Epidermal melanocyte (primary cell): ENCODE measurements around the gene OR10A4.
"Not testable (repeated sequence)": the region's sequence is repeated elsewhere in the genome, so short reads cannot be mapped to it uniquely, and the experiment has no call there.

Source experiments
- DNase-seq: peaks from one replicate; pipeline ENCODE4 v3.0.0; 2011; ENCODE audit warnings: low spot score; ENCODE audit not compliant: insufficient read length

OR10A4 gene

DNA sequence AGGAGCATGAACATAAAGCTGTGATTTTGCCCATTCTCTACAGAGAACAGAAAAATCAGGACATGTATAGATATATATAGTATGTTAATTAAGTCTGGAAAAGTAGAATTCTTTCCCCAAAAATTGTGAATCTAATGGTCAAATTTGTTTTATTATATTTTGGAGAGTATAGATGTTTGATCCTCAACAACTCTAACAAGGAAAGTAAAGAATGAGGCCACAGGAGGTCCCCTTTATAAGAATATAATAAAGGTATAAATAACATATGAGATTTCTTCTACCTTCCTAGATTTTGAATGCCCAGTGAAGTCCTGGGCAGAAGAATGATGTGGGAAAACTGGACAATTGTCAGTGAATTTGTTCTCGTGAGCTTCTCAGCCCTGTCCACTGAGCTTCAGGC, at the start of gene OR10A4:
Gene OR10A4, plus strand, starts transcription at position 301 of the 400 bp plus-strand sequence. Its CDS starts 23 bp downstream, at position 324.
- DNase-seq: no peak

- no peak for DNase-seq
Observed at GRCh38 chr11:6828103-6828502, 48.3 kb upstream of the OR10A4 start.

GRCh38 chr11:6833356-6833755, 43.1 kb upstream of the OR10A4 start:
- no peak for DNase-seq

GRCh38 chr11:6834021-6834420, 42.4 kb upstream of the OR10A4 start:
- DNase-seq: no peak

- DNase-seq: no peak
Observed at GRCh38 chr11:6841694-6842093, 34.7 kb upstream of the OR10A4 start.

- DNase-seq: no peak
Observed at GRCh38 chr11:6843670-6844069, 32.8 kb upstream of the OR10A4 start.

- no peak for DNase-seq
Observed at GRCh38 chr11:6844356-6844755, 32.1 kb upstream of the OR10A4 start.

DNA sequence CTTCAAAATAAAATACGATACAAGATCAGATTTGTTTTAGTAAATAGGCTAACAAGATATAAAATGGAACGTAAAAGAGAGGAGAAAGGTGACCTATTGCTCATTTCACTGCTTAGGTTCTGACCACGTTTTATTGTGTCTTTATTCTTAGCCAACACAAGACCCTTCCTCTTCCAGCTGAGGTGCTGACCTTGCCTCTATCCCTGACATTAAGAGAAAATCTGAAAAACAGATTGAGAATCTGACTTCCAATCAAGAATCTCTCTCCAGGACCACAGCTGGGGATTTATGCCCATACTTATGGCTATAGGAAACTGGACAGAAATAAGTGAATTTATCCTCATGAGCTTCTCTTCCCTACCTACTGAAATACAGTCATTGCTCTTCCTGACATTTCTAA, 31.0 kb upstream of the OR10A4 start, which contains the start of gene OR10A5:
Gene OR10A5, plus strand, starts transcription at position 301 of the 400 bp plus-strand sequence. Its CDS starts 0 bp downstream, at position 301.
- no peak for DNase-seq

DNA sequence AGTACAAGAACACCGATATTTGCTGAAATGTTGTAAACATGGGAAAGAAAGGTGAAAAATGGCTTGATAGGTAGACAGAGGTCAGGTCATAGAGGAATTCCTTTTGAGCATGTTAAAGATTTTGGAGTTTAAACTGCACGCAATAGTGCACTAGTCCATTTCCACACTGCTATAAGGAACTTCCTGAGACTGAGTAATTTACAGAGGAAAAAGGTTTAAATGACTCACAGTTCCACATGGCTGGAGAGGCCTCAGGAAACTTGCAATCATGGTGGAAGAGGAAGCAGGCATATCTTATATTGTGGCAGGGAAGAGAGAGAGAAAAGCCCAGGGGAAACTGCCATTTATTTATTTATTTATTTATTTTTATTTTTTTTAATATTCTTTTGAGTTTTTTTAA, 25.9 kb upstream of the OR10A4 start:
- DNase-seq: no peak

- not testable (repeated sequence) for DNase-seq
Observed at GRCh38 chr11:6854801-6855200, 21.6 kb upstream of the OR10A4 start.

GRCh38 chr11:6855971-6856541, 20.4 kb upstream of the OR10A4 start:
- DNase-seq: no peak

- no peak for DNase-seq
Observed at GRCh38 chr11:6856871-6857270, 19.6 kb upstream of the OR10A4 start.

DNA sequence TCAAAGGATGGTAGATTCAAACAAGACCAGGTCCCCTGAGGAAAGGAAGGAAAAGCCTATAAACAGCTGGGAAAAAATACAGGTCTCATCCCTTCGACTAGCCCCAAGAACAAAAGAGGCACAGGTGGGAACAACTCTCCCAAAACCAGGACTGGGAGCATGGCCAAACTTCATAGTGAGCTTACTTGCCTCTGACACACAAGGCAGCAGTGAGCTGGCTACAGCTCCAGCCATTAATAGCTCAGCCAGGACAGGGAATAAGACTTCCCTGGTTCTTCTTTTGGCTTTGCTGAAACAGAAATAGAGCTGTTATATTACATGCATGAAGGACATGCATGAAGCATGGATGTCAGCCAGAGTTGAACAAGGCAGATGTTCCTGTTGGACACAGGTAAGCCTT, 13.5 kb upstream of the OR10A4 start, which contains the start of gene OR10A2:
Gene OR10A2, plus strand, starts transcription at position 97 of the 400 bp plus-strand sequence. CDS start 6,698 bp downstream, outside the sequence.
- DNase-seq: no peak

DNA sequence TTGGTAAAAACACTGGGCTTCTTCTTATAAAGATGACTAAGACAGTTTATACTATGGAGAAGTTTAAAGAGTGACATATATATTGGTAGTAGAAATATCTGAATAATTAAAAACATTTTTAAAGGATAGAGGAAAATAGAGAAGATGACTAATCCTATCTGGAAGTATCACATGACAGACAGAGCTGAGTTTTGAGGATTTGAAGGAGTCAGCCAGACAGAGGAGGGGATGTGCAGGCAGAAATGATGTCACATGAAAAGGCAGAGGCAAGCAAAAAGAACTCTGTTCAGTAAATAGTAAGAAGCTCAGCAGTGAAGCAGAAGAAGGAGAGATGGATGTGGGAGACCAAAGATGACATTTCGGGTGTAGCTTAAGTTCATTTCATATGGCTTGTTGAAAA, 12.0 kb upstream of the OR10A4 start:
- no peak for DNase-seq

DNA sequence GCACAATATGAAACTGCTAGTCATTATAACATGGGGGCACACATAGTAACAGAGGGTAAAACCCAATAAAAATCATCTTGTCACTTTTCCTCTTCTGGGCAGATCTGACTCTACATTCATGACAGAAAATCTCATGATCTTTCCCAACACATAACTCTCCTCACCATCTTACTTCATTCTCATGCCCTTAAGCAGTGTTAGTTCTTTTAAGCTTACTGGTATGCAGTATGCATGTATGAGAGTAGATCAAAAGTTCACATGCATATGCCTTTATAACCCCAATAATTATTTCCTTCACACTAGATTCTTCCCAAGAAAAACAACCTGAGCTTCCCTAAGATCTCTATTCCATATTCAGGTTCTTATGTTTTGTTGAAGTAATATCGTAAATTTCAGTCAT, 5.1 kb upstream of the OR10A4 start:
- no peak for DNase-seq

GRCh38 chr11:6875761-6876160, 664 bp upstream of the OR10A4 start:
- DNase-seq: no peak

- no peak for DNase-seq
Observed at GRCh38 chr11:6876914-6877313, 489 bp downstream of the OR10A4 start.

DNA sequence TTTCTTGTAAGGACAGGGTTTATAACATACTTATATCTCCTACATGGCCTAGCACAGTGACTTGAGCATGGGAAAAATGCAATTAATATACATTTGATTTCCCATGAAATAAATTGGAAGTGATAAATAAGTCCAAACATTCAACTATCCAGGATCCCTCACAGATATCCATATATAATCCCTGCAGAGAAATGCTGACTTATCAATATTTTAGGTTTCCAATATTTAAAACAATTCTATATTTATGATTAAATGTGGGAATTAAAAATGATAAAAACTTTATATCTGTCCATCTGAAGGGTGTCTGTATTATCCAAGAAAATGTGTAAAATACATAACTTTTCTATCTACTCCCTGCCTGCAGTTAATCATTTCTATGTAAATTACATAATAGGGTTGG, 6.3 kb downstream of the OR10A4 start:
- no peak for DNase-seq

GRCh38 chr11:6887711-6888110, 11.3 kb downstream of the OR10A4 start:
- not testable (repeated sequence) for DNase-seq

DNA sequence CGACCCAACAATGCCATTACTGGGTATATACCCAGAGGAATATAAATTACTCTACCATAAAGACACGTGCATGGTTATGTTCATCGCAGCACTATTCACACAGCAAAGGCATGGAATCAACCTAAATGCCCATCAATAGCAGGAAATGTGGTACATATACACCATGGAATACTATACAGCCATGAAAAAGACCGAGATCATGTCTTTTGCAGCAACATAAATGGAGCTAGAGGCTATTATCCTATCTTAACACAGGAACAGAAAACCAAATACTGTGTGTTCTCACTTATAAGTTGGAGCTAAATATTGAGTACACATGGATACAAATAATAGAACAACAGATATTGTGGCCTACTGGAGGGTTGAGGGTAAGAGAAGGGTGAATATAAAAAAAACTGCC, 12.4 kb downstream of the OR10A4 start:
- DNase-seq: no peak

- DNase-seq: no peak
Observed at GRCh38 chr11:6889835-6890234, 13.4 kb downstream of the OR10A4 start.

DNA sequence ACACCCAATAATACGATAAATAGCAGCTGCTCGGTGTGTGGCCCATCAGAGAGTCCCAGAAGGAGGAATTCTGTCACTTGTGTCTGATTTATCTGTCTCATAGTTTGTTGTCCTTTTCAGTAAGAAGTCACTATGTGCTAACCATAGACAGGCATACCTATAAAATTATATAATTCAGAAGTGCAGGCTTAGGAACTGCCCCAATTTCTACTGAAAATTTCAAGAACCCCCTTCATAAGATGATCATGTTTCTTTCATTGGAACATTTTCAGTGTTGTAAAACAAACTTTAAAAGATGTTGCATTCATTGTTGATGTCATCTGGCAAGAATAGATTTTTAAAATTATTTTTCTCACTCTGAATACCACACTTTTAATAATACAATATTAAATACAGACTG, 16.0 kb downstream of the OR10A4 start, which contains the start of gene OR2D2:
Gene OR2D2, minus strand, starts transcription at position 101 of the 400 bp plus-strand sequence. Its CDS starts 0 bp downstream, at position 101.
- no peak for DNase-seq

- DNase-seq: no peak
Observed at GRCh38 chr11:6894097-6894496, 17.7 kb downstream of the OR10A4 start.
